Subcutaneous abdominal adipose tissue (tissue), 5 donors: ENCODE results near the gene FARP1.

Source experiments
- H3K27ac ChIP-seq: one replicate; pipeline ENCODE4 v1.7.0; 2013; ENCODE audit warnings: low read depth, mild to moderate bottlenecking, inconsistent platforms, low read length, moderate library complexity
- H3K27me3 ChIP-seq, 5 donors: one replicate each; pipeline ENCODE4 v1.7.0; 2013; ENCODE audit warnings: low read length in 5 of 5, inconsistent platforms in 1 of 5; ENCODE audit not compliant: control insufficient read depth in 5 of 5, insufficient read depth in 4 of 5
- H3K36me3 ChIP-seq, 5 donors: one replicate each; pipeline ENCODE4 v1.7.0; 2013; ENCODE audit warnings: low read length in 5 of 5; ENCODE audit not compliant: control insufficient read depth in 5 of 5, insufficient read depth in 5 of 5
- H3K4me1 ChIP-seq, 5 donors: one replicate each; pipeline ENCODE4 v1.7.0; 2013; ENCODE audit warnings: low read length in 5 of 5, mild to moderate bottlenecking in 3 of 5, moderate library complexity in 1 of 5; ENCODE audit not compliant: control insufficient read depth in 5 of 5, insufficient read depth in 5 of 5
- H3K4me3 ChIP-seq, 5 donors: one replicate each; pipeline ENCODE4 v1.7.0; 2013; ENCODE audit warnings: low read length in 5 of 5, low read depth in 1 of 5
- H3K9ac ChIP-seq, 5 donors: one replicate each; pipeline ENCODE4 v1.7.0; 2013; ENCODE audit warnings: low read length in 5 of 5, mild to moderate bottlenecking in 4 of 5, moderate library complexity in 3 of 5
- H3K9me3 ChIP-seq, 5 donors: one replicate each; pipeline ENCODE4 v1.7.0; 2013; ENCODE audit warnings: low read length in 5 of 5; ENCODE audit not compliant: control insufficient read depth in 5 of 5
- donor health status: healthy.
- donor health status: healthy.
- donor health status: healthy.
- donor health status: healthy.
- donor health status: healthy.

Gene FARP1

GRCh38 chr13:98460516-98460915, 317.6 kb downstream of the FARP1 start:
- Histone ChIP-seq H3K9ac (no peak overlapping the region), H3K9me3 (no peaks in the 10 kb centered on the region), H3K27me3 (no peaks in the 10 kb centered on the region), H3K4me3 (no peak overlapping the region), H3K4me1 (peaks cover 3 to 18% (median 9%) of the 10 kb centered on the region in 5 donors), H3K36me3 (peaks cover 7 to 83% (median 68%) of the 10 kb centered on the region in 5 donors), H3K27ac (no peak overlapping the region)

GRCh38 chr13:98461486-98462240, 318.8 kb downstream of the FARP1 start:
- no peaks in the 10 kb centered on the region for H3K27me3 ChIP-seq
- H3K9ac ChIP-seq = no peak overlapping the region
- H3K36me3 ChIP-seq = peaks cover 7 to 80% (median 63%) of the 10 kb centered on the region in 5 donors
- no peaks in the 10 kb centered on the region for H3K9me3 ChIP-seq
- no peak overlapping the region for H3K27ac ChIP-seq
- H3K4me1 ChIP-seq = peaks cover 3 to 18% (median 9%) of the 10 kb centered on the region in 5 donors
- H3K4me3 ChIP-seq = no peak overlapping the region

GRCh38 chr13:98462241-98462882, 319.5 kb downstream of the FARP1 start:
- H3K4me3 ChIP-seq = no peak overlapping the region
- H3K27me3 ChIP-seq = no peaks in the 10 kb centered on the region
- peaks cover 5 to 75% (median 58%) of the 10 kb centered on the region in 5 donors for H3K36me3 ChIP-seq
- peaks cover 3 to 18% (median 9%) of the 10 kb centered on the region in 5 donors for H3K4me1 ChIP-seq
- no peak overlapping the region for H3K27ac ChIP-seq
- no peaks in the 10 kb centered on the region for H3K9me3 ChIP-seq
- H3K9ac ChIP-seq = peak overlapping the region in 1 of 5 donors; percentile 38

GRCh38 chr13:98462946-98463345, 320.1 kb downstream of the FARP1 start:
- no peak overlapping the region for H3K27ac ChIP-seq
- H3K36me3 ChIP-seq = peaks cover 2 to 78% (median 64%) of the 10 kb centered on the region in 5 donors
- no peaks in the 10 kb centered on the region for H3K9me3 ChIP-seq

GRCh38 chr13:98466634-98467236, 323.8 kb downstream of the FARP1 start:
- H3K9me3 ChIP-seq = no peaks in the 10 kb centered on the region
- peaks cover 3 to 12% (median 8%) of the 10 kb centered on the region in 5 donors for H3K4me1 ChIP-seq
- no peak overlapping the region for H3K27ac ChIP-seq
- H3K36me3 ChIP-seq = peaks cover 5 to 64% (median 51%) of the 10 kb centered on the region in 5 donors
- H3K27me3 ChIP-seq = no peaks in the 10 kb centered on the region
- no peak overlapping the region for H3K4me3 ChIP-seq
- no peak overlapping the region for H3K9ac ChIP-seq

More at GRCh38 chr13:98462946-98463345, 320.1 kb downstream of the FARP1 start:
- Histone ChIP-seq H3K4me1 (peaks cover 3 to 18% (median 11%) of the 10 kb centered on the region in 5 donors), H3K9ac (peak overlapping the region in 1 of 5 donors; percentile 38), H3K4me3 (peak overlapping the region in 1 of 5 donors; percentile 16), H3K27me3 (no peaks in the 10 kb centered on the region)

GRCh38 chr13:98467263-98467985, 324.5 kb downstream of the FARP1 start:
- H3K36me3 ChIP-seq = peaks cover 5 to 65% (median 52%) of the 10 kb centered on the region in 5 donors
- H3K9me3 ChIP-seq = no peaks in the 10 kb centered on the region
- H3K27ac ChIP-seq = no peak overlapping the region
- H3K9ac ChIP-seq = no peak overlapping the region
- peaks cover 3 to 12% (median 8%) of the 10 kb centered on the region in 5 donors for H3K4me1 ChIP-seq
- no peaks in the 10 kb centered on the region for H3K27me3 ChIP-seq
- H3K4me3 ChIP-seq = no peak overlapping the region

- no peak overlapping the region for H3K27ac ChIP-seq
- H3K9me3 ChIP-seq = no peaks in the 10 kb centered on the region
- no peak overlapping the region for H3K9ac ChIP-seq
- H3K27me3 ChIP-seq = no peaks in the 10 kb centered on the region
- H3K4me3 ChIP-seq = no peak overlapping the region
- peaks cover 5 to 57% (median 50%) of the 10 kb centered on the region in 5 donors for H3K36me3 ChIP-seq
- peaks cover 0 to 5% (median 4%) of the 10 kb centered on the region in 5 donors for H3K4me1 ChIP-seq
Measured at GRCh38 chr13:98468361-98468760, 325.5 kb downstream of the FARP1 start.

- Histone ChIP-seq H3K4me1 (peaks cover 0 to 2% (median 0%) of the 10 kb centered on the region in 5 donors), H3K36me3 (peaks cover 5 to 58% (median 46%) of the 10 kb centered on the region in 5 donors), H3K27me3 (no peaks in the 10 kb centered on the region), H3K4me3 (no peak overlapping the region), H3K9ac (no peak overlapping the region), H3K9me3 (no peaks in the 10 kb centered on the region), H3K27ac (no peak overlapping the region)
Measured at GRCh38 chr13:98468929-98469328, 326.0 kb downstream of the FARP1 start.

- Histone ChIP-seq H3K4me3 (no peak overlapping the region), H3K27me3 (no peaks in the 10 kb centered on the region), H3K9me3 (no peaks in the 10 kb centered on the region), H3K27ac (no peak overlapping the region), H3K4me1 (peaks cover 3 to 7% (median 4%) of the 10 kb centered on the region in 5 donors), H3K36me3 (peaks cover 5 to 60% (median 46%) of the 10 kb centered on the region in 5 donors), H3K9ac (no peak overlapping the region)
Measured at GRCh38 chr13:98470920-98471319, 328.0 kb downstream of the FARP1 start.
